ENCODE data around the gene PNRC1.
A peak's percentile ranks its signal among the peaks of the same experiment; 100 is the strongest.
"Not testable (repeated sequence)": the region's sequence is repeated elsewhere in the genome, so short reads cannot be mapped to it uniquely, and the experiment has no call there.

PNRC1 gene

DNA sequence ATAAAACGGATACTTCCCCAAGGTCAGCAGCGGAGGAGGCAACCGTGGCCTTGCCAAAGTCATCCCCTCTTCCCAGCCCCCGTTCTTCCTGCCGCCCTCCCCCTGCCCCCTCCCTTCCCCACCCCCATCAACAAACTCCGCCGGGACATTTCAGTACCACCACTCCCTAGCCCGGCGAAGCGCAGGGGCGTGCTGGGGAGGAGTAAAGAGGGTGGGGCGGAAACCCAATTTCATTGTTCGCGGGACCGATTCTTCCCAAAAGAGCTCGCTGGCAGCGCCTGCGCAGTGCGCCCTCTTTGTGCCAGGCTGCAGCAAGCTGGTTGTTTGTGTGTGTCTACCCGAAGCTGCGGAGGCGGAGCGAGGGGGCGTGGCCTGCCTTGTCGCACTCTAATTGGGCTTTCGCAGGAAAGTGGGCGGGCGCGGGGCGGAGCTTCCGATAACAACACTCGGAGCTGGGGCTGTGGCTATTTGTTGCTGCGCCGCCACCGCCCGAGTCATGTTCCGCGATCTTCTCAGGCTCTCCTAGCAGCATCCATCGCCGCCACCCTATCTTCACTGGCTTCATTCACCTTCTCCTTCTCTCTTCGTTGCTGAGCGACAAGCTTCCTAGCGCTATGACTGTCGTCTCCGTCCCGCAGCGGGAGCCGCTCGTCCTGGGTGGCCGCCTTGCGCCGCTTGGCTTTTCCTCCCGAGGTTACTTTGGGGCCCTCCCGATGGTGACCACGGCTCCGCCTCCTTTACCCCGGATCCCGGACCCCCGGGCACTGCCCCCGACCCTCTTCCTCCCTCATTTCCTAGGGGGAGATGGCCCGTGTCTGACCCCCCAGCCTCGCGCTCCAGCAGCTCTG, at the start of gene PNRC1:
Gene PNRC1, plus strand, starts transcription at position 471 of the 848 bp plus-strand sequence. Its CDS starts 144 bp downstream, at position 615.
- peak; percentile 96 to 99 for DNase-seq

DNA sequence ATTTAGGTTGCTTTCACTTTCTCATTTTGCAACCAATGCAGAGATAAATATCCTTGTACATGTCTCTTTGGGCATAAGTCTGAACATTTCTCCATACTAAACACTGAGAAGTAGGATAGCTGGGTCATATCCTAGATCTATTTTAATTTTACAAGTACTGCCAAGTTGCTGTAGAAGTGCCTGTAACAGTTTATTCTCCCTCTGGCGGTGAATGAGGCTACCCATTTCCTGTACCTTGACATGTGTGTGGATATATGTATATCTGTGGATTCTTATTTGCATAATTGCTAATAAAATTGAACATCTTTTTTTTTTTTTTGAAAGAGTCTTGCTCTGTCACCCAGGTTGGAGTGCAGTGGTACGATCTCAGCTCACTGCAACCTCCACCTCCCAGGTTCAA, 48.0 kb upstream of the PNRC1 start:
- no peak for DNase-seq

DNA sequence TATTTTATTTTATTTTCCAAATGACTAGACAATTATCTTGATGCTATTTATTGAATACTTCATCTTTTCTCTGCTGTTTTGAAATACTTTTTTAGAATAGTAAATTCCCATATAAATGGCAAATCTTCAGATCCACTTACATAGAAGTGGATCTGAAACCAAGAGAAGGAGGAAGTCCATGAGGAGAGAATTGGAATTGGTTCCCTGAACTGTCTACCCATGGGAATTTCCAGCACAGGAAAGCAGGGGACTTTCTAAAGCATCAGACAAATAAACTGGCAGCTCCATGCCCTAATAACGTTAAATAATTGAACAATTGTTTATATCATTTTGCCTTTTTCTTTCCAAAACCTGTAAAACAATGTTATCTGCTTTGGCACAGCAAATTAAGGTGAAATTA, 47.1 kb upstream of the PNRC1 start:
- no peak for DNase-seq

DNA sequence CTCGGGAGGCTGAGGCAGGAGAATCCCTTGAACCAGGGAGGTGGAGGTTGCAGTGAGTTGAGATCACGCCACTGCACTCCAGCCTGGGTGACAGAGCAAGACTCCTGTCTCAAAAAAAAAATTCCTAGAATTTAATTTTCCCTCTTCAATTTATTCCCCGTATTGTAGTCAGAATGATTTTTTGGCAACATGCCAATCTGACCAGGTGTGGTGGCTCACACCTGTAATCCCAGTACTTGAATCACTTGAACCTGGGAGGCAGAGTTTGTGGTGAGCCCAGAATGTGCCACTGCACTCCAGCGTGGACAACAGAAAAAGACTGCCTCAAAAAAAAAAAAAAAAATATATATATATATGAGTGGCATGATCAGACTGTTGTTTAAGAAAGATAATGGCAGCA, 46.4 kb upstream of the PNRC1 start:
- DNase-seq, result not testable (repeated sequence)

DNA sequence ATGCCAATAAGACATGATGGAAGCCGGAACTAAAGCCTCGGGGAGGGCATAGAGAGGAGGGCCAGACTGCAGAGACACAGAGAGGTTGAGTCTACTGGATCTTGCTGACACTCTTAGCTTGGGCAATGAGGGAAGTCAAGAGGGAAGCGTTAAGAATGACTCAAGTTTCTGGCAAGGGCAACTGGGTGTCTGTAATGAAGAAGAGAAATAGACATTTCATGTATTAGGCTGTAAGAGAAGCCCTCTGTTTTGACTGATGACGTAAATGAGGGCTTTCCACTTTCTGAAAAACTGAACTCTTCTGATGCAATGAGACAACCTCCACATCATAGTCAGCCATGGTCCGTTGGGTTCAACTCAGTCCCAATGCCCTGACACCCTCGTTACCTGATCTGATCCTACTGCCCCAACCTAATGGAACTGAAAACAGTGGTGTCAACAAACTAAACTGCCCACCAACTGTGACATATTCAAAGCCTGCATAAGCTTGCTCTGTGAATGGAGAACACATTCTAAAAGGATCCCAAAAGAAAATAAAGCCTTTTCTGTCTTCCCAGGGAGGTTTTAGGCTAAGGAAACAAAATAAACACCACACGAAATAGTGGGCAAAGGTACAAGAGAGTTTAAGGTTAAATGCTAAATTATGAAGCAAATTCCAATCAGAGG, 45.8 kb upstream of the PNRC1 start:
- no peak for DNase-seq

DNA sequence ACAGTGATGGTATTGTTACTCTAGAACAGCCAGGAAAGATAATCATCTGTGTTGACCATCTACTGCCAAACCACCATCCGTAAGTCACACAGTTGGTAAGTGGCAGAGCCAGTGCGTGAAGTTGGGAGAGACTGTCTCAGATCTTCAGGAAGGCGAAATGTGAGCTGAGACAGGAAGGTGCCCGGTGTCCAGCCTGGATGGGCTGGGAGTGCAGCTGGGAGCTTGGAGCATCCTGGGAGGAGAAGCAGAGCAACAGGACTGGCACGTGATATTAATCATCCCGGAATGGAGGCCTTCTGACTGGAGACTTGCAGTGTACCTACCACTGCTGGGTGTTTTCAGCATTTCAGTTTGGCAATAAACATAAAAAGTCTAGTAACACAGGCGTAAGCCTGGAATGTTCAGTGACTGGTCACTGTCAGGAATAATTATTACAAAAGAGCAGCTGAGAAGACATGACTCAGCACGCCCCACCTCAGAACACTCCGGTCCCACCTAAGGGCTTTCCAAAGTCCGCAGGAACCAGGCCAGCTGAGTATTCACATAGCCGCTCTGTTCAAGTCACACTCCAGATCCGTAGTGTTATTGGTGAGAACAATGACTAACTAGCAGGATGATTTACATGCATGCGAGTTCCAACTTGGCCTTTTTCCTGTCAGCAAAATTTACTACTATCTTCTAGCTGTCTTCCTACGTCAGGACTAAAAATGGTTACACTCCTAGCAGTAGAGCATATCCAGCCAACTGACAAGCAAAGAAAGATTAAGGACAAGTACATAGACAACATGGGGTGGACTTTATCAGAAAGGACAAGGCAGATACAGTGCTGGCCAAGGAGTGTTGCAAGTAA, 45.1 kb upstream of the PNRC1 start:
- no peak for DNase-seq

DNA sequence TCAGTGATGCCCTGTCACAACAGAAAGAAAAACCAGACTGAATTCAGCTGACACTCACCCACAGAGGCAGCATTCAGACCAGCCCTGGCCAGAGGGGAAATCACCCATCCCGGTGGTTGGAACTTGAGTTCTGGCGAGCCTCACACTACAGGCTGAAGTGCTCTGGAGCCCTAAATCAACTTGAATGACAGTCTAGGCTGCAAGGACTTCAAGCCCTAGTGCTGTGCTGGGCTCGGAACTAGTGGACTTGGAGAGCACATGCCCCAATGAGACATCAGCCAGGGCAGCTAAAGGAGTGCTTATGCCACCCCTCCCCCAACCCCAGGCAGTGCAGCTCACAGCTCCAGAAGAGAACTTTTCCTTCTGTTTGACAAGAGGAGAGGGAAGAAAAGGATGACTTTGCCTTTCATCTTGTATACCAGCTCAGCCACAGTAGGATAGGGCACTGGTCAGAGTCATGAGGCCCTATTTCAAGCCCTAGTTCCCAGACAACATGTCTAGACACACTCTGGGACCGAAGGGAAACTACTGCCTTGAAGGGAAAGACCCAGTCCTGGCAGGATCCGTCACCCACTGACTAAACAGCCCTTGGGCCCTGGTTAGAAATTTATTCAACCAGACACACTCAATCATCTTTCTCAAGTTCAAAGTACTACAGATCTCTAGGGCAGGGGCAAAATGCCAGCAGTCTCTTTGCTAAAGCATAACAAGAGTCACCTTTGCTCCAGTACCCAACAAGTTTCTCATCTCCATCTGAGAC, 43.2 kb upstream of the PNRC1 start:
- DNase-seq, result no peak

DNA sequence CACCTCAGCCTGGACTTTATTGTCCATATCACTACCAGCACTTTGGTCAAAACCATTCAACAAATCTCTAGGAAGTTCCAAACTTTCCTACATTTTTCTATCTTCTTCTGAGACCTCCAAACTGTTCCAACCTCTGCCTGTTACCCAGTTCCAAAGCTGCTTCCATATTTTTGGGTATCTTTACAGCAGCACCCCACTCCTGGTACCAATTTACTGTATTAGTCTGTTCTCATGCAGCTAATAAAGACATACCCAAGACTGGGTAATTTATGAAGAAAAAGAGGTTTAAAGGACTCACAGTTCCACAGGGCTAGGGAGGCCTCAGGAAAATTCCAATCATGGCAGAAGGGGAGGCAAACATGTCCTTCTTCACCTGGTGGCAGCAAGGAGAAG, 42.7 kb upstream of the PNRC1 start:
- DNase-seq, result not testable (repeated sequence)

DNA sequence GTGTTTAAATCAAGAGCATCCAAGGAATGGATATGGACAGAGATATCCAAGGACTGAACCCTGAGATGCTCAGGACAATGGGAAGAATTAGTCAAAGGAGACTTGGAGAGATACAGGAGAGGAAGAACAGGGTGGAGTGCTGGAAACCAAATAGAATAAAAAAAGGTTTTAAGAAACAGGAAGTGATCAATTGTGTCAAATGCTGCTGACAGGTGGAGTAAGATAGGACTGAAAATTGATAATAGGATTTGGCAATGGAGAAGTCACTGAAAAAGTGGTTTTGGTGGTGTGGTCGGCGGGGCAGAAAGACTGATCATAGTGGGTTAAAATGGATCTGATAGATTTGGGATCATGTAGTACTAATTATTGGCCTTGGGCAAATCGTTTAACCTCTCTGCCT, 37.9 kb upstream of the PNRC1 start:
- DNase-seq, result no peak

DNA sequence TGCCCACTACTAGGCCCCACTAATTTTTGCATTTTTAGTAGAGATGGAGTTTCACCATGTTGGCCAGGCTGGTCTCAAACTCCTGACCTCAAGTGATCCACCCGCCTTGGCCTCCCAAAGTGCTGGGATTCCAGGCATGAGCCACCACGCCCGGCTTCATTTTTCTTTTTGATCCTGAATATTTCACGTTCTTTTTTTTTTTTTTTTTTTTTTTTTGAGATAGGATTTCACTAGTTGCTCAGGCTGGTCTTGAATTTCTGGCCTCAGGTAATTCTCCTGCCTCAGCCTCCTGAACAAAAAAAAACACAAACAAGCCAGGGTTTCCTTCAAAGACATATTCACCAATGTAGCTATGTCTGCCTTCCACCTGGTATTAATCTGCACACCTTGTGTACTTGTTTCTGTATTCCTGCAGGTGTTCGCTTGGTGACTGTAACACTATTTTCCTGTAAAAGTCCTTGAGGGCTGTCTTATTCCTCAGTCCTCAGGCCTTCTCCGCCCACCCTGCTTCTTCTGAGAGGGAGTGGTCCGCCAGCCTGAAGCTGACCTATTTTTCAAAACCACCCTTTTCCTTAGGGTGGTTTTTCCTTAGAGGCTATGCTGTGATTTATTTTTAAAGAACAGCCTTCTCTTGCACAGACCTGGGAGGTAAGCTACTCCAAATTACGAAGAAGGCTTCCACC, 36.1 kb upstream of the PNRC1 start:
- DNase-seq, result no peak

DNA sequence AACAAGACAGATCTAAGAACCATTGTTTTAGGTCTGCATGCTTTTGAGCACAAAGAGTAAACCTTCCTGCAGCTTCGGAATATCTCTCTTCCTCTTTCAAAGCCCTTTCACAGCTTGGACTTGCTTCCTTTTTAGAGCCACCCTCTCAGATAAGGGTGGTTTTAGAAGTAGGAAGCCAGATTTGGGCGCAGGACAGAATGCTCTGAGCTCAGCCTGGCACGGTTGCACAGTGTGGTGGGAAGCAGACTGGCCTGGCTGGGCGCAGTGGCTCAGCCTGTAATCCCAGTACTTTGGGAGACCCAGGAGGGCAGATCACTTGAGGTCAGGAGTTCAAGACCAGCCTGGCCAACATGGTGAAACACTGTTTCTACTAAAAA, 35.6 kb upstream of the PNRC1 start:
- DNase-seq, result no peak

DNA sequence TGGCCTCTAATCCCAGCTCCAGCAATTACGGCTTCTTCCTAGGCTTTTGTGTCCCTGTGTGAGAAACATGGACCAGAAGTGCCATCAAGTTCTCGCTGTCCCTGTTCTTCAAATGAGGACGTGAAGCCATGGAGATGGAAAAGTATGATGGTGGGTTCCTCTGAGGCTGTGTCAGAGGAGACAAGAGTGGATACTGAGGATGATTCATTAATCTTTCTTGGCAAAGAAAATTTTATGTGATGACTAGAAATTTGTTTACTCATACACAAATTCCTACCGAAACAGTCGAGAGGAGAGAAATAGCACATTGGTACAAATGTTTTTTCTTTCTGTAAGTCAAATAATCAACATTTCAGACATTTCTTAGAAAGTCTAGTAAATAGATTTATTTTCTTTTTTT, 35.0 kb upstream of the PNRC1 start:
- DNase-seq, result no peak

DNA sequence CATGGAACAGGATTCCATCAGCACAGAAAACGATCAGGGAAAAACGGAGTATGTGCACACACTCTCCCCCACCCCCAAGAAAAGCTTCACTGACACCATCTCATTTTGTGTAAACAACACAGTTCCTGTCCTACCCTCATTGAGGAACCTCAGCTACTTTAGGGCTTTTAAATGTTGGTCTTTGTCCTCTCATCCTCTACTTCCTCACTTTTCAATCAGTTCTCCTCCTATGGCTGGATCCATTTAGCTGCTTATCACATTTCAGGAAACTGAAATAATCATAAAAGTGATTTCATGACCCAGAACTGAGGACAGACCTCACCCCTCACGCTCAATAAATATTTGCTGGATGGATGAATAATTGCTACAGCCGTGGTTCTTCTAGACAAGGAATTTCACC, 33.1 kb upstream of the PNRC1 start:
- no peak for DNase-seq

DNA sequence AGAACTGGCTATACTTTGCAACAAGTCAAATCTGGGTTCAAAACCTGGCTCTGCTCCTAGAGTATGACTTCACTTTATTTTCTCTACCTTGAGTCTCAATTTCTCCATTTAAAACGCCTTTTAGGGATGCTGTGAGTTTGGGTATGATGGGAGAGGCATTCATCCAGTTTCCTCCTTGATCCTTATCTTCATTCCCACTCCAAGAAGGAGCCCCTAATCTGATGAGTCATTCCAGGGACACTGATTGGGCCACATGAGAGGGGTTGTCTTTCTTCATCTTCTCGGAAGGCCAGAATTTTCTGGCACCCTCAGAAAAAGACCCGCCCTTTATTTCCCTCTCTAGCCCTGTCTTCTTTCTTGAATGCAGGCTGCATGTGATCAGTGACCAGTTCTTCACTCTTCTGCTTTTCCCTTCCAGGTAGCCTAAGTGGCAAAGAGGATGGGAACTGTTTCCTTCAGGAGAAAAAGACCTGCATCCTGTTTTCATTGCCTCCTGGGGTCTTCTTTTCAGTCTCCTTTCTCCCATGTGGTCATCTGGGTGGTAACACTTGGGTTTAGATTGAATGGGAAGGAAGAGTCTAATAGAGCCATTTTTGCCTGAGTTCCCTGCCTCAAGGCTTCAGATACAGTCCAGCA, 32.1 kb upstream of the PNRC1 start:
- no peak for DNase-seq

DNA sequence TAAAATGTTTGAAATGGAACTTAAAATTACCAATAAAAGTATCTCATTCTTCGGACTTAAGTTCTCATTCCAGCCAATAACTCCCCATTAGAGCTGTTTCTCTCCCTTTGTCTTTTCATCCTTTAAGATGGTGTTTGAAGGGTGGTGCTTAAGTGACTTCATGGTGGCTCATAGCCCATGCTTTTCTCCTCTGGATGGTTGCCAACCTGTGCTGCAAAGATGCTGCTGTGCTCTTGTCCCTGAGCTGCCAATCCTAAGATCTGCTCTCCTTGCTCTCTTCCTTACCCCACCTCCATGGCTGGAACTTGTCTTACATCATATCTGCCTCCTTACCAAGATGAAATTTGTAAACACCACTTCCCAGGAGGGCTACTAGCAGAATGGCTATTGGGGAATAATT, 31.6 kb upstream of the PNRC1 start:
- no peak for DNase-seq

DNA sequence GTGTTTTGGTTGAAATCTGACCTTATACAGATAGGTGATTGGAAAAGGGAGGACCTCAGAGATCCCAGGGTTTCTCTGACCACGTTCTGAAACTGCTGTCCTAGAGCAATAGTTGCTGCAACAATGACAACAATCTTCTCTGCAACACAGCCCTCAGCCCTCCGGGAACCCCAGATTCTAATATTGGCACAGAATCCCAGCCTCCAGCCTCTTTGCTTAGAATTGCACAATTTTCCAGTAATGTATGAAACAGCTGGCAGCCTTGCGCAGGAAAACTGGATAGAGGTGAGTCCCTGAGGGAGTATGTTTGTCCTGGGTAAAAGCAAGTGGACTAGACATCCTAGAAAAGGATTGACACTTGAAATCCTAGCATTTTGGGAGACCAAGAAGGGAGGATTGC, 30.4 kb upstream of the PNRC1 start:
- no peak for DNase-seq

DNA sequence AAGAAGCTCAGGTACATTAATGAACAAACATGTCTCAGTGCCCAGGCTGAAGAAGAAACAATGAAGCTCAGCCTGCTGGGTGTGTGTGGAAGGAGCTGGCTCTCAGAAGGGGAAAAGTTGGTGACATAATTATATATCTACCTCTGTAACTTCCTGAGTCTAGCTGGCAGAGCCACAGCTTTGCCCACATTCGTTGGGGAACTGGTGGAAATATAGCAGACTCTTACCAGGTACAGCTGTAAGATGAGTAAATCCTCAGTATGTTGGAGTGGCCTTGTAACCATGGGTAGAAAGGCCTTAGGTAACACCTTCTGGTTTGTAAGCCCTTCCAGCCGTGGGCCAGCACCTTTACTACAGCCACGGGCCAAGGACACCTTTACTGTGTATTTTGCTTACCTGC, 29.9 kb upstream of the PNRC1 start:
- no peak for DNase-seq

DNA sequence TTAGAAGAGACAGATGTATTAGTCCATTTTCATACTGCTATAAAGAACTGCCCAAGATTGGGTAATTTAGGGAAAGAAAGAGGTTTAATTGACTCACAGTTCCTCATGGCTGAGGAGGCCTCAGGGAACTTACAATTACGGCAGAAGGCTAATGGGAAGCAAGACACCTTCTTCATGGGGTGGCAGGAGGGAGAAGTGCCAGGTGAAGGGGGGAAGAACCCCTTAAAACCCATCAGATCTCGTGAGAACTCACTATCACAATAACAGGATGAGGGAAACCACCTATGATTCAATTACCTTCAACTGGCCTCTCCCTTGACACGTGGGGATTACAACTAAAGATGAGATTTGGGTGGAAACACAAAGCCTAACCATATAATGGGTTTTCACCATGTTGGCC, 28.9 kb upstream of the PNRC1 start:
- DNase-seq, result no peak

DNA sequence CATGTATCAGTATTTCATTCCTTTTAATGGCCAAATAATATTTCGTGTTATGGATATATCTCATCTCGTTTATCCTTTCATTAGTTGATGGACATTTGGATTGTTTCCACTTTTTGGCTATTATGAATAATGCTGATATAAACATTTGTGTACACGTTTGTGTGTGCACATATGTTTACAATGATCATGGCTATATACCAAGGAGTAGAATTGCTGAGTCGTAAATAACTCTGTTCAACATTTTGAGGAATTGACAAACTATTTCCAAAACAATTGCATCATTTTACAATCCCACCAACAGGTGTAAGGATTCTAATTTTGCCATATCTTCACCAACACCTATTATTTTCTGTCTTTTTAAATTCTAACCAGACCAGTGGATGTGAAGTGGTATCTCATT, 26.3 kb upstream of the PNRC1 start:
- no peak for DNase-seq

DNA sequence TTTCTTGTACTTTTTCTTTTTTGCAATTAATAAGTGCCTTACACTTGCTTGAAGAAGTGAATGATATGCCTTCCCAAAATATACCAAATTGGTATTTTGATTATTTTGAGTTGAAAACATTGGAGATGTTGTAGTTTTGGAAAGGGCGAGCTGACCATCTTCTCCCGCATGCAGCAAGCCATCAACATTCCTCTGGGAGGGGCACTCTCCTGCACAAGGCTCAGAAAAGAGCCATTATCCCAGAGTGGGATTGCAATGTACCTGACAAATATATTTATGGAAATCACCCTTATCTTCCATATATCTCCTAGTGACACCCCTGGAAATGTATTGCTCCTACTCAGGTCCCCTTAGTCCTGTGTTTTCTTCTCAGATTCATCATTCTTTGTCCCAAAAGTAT, 22.8 kb upstream of the PNRC1 start:
- no peak for DNase-seq

DNA sequence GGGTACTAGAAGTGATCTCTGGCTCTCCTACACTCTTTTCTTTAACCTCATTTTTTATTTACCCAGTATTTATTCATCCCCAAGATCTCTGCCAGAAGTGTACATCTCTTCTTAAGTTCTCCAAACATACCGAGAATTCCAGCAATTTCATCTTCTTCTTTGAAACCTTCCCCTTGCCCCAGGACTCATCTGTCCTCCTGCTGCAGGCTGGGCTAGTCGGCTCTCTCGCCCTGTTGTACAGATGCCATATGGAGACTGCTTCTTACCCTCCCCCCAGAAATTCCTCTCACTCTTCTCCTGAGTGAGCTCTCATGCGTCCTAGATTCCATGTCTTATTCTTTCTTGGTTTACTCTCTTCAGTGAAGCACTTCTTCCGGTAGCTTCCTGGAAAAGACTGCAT, 21.9 kb upstream of the PNRC1 start:
- DNase-seq, result no peak

DNA sequence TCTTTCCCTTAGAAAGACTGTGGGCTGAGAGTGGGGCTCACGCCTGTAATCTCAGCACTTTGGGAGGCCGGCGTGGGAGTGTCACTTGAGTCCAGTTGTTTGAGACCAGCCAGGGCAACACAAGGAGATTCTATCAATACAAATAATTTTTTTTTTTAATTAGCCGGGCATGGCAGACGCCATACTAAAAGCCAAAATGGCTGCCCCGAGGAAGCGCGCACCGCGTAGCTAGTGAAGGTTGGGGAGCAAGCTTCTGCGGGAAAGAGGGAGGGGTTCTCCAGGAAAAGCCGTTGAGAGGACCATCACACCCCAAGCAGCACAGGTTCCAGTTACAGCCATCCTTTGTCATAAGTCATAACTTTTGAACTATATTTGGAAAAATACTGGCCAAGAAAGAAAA, 21.3 kb upstream of the PNRC1 start:
- no peak for DNase-seq

Measured in NCI-H187 (cell line).